ENCODE measurements around the gene ZNF224. TPM values are rescaled to one million over a fixed set of nuclear protein-coding genes. Genes with fewer than 3 reads are reported as not detected.

ZNF224 gene
- total and polyA plus RNA-seq, 2 of the 8 experiments (the other 6 are each of a cell fraction or from before 2014, with no cell fraction given), result 3.7 to 17.2 TPM

GRCh38 chr19:44107751-44108150 lies 13.6 kb downstream of the ZNF224 start (continued):
- no peak for TF ChIP-seq RNF2 (IDR thresholded peaks at IDR 0.05; ENCODE audit: borderline replicate concordance, low read depth, low read length, missing control alignments, poor library complexity, severe bottlenecking)

Data from H1 (cell line).